HG03066 (cell line): ENCODE results near the gene PDE5A.
"Not testable (repeated sequence)": the region's sequence is repeated elsewhere in the genome, so short reads cannot be mapped to it uniquely, and the experiment has no call there.

Source experiments
- ATAC-seq: cut with Tn5 transposase; IDR thresholded peaks from one replicate; pipeline ENCODE4 v1.9.1; 2021; ENCODE audit warnings: low read depth; ENCODE audit not compliant: unreplicated experiment

The PDE5A gene

GRCh38 chr4:119646347-119647071 lies 17.9 kb upstream of the PDE5A start:
- no peak for ATAC-seq

- no peak for ATAC-seq
Observed at GRCh38 chr4:119643306-119644042, 14.9 kb upstream of the PDE5A start.

GRCh38 chr4:119641765-119642164 lies 13.2 kb upstream of the PDE5A start:
- no peak for ATAC-seq

DNA sequence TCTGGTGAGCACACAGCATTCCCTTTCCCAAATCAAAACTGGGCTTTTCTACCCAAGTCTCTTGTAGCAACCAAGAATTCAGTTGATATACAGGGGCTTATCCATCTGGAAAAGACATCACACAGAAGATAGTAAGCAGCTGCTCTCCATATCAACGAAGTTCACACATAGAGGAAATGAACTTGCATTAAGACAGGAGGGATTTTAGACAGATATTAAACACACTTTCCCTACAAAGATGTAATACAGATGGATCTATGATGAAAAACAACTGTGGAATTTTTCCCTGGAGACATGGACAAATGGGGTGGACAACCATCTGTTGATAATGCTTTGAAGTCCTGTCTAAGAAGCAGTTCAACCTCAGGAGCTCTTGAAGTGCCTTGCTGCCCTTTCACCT lies 9.8 kb upstream of the PDE5A start:
- ATAC-seq, result no peak

DNA sequence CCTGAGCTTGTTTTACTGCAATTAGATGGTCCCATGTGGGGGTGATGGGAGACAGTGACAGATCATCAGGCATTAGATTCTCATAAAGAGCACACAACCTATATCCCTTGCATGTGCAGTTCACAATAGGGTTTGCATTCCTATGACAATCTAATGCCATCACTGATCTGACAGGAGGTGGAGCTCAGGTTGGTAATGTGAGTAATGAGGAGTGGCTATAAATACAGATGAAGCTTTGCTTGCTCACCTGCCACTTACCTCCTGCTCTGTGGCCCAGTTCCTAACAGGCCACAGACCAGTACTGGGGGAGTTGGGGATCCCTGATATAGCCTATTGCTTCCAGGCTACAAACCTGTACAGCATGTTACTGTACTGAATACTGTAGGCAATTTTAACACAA lies 8.2 kb upstream of the PDE5A start:
- not testable (repeated sequence) for ATAC-seq

- no peak for ATAC-seq
Observed at GRCh38 chr4:119632216-119632615, 3.6 kb upstream of the PDE5A start.

GRCh38 chr4:119629142-119629471 lies 503 bp upstream of the PDE5A start:
- peak; percentile 36 for ATAC-seq

- peak; percentile 45 for ATAC-seq
Observed at GRCh38 chr4:119627267-119628255, 1.0 kb downstream of the PDE5A start.

- ATAC-seq, result no peak
Observed at GRCh38 chr4:119626943-119627266, 1.7 kb downstream of the PDE5A start.

GRCh38 chr4:119626420-119626819 lies 2.2 kb downstream of the PDE5A start:
- ATAC-seq, result no peak

- ATAC-seq, result no peak
Observed at GRCh38 chr4:119625761-119626160, 2.8 kb downstream of the PDE5A start.

DNA sequence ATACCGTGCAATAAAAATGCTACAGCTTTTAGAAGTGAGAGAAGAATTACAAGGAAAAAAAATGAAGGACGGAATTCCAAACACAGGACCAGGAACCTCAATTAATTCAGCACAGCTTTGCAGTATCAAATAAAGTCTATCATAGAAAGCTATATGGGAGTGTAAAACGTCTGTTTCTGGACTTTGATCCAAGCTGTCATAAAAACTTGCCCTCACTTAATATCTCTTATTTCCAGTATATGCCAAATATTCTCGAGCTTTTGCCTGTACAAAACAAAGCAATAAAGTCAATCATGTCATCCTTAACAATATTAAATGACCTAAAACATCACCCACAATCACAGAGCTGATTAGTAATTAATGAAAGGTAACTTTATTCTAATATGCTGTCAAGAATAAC lies 4.2 kb downstream of the PDE5A start:
- ATAC-seq, result no peak

- ATAC-seq, result no peak
Observed at GRCh38 chr4:119623025-119623424, 5.6 kb downstream of the PDE5A start.

- no peak for ATAC-seq
Observed at GRCh38 chr4:119615068-119615719, 13.4 kb downstream of the PDE5A start.

DNA sequence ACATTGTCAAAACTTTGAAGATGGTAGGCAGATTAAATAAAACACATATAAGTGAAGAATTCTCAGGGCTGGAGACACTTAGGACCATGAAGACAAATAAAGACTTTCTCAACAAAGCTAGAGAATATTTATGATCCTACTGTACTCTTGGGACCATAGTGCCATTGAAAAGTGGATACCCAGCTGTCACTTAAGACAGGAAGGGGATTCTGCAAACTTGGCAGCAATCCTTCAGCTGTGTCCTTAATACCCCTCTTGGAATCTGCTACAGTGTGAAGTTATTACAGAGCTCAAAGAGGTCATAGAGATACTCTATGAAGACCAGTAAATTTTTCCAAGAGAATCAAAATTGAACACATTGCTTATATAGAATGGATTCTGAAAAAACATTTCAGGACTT lies 24.3 kb downstream of the PDE5A start:
- no peak for ATAC-seq

- ATAC-seq, result no peak
Observed at GRCh38 chr4:119602366-119602765, 26.2 kb downstream of the PDE5A start.

DNA sequence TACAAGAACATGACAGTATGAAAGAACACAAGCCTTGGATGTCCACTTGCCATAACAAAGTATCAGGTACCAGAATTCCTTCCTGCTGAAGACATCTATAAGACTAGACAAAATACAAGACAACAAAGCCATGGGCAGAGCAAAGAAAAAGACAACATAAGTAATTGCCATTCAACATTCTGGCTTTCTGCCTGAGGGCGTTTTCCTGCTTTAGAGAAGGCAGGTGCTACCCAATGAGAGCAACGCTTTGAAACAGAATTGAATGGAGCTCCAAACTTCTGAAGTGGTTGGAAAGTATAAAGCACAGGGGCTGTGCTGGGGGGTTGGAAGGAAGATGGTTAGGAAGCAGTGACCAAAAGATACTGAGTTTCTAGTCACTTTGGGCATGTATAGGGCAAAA lies 30.1 kb downstream of the PDE5A start:
- no peak for ATAC-seq

GRCh38 chr4:119597377-119597776 lies 31.2 kb downstream of the PDE5A start:
- no peak for ATAC-seq

DNA sequence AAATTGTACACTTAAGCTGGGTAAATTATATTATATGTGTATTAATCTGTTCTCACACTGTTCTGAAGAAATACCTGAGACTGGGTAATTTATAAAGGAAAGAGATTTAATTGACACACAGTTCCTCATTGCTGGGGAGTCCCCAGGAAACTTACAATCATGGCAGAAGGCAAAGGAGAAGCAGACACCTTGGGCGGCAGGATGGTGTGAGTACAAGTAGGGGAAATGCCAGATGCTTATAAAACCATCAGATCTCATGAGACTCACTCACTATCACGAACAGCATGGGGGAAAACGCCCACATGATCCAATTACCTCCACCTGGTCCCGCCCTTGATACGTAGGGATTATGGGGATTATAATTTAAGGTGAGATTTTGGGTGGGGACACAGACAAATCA lies 34.9 kb downstream of the PDE5A start:
- no peak for ATAC-seq

- ATAC-seq, result no peak
Observed at GRCh38 chr4:119592830-119593229, 35.8 kb downstream of the PDE5A start.

GRCh38 chr4:119589165-119589564 lies 39.4 kb downstream of the PDE5A start:
- ATAC-seq, result no peak
